Measurements from ENCODE around the gene RNF121.

The RNF121 gene

DNA sequence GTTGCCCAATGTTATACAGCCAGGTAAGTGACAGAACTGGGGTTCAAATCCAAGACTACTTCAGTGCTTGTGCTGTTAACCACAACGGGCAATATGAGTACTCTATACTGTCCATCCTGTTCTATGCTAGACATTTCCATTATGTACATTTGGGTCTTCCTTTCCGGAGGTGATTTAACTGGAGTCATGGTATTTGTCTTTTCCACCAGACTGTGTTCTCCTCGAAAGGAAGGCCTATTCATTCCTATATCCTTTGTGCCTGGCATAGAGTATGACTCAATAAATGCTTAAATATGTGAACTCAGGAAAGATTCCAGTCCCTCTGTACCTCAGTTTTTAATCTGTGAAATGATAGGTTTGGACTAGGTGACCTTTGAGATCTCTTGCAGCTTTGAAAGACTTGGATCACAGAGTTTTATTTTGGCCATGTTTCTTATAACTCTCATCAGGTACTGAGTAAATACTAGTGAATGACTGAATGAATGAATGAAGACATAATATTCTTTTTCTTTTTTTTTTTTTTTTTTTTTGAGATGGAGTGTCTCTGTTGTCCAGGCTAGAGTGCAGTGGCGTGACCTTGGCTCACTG lies 6.6 kb downstream of the RNF121 start:
- DNase-seq (ENCODE audit: low read depth): no peak

- peak; percentile 76 for DNase-seq (ENCODE audit: low read depth)
Observed at GRCh38 chr11:71936825-71937224, 8.0 kb downstream of the RNF121 start.

DNA sequence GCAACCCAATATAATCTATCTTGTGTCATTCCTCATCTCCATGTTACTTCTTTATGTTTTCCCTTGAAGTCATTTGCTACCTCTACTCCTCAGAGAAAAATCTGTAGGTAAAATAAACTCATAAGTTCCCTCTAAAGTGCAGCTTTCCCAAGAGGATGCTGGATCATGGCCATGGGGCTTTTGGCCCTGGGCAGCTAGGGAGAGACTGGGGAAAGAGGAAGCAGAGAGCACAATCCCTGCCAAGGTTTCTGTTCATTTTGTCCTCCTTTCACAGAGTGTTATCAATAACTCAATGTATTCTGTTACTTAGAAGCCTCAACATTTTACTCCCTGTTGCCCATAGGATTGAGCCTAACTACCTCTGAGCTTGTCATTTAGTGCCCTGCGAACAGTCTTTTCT lies 9.0 kb downstream of the RNF121 start:
- DNase-seq (ENCODE audit: low read depth): no peak

GRCh38 chr11:71940561-71941219 lies 11.8 kb downstream of the RNF121 start:
- peak; percentile 14 for DNase-seq (ENCODE audit: low read depth)

DNA sequence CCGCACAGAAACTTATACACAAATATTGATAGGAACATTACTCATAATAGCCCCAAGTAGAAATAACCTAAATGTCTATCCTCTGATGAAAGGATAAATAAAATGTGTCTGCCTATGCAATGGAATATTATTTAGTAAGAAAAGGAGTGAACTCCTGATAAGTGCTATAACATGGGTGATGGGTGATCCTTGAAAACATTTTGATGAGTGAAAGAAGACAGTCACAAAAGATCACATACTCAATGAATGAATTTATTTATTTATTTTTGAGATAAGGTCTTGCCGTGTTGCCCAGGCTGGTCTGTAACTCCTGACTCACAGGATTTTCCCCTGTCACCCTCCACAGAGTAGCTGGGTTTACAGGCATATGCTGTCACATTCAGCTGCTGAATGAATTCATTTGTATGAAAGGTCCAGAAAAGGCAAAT lies 17.3 kb downstream of the RNF121 start:
- DNase-seq (ENCODE audit: low read depth): peak; percentile 85

DNA sequence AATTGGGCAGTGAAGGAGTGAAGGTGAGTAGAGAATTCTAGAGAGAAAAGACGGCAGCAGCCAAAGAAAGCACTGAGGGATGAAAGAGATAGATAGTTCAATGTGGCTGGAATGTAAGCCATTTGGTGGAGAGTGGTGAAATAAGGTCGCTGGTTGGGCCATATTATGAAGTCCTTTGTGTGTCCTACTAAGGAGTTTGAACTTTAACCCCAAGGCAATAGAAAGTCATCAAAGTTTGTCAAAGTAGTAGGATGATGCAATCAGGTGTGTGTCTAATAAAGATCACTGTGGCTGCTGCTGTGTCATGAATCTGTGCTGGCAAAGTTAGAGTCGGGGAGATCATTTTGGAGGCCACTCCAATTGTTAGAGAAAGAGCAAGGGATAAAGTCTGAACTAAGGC lies 18.7 kb downstream of the RNF121 start:
- DNase-seq (ENCODE audit: low read depth): no peak

GRCh38 chr11:71948314-71949027 lies 19.6 kb downstream of the RNF121 start:
- peak; percentile 19 for DNase-seq (ENCODE audit: low read depth)

DNA sequence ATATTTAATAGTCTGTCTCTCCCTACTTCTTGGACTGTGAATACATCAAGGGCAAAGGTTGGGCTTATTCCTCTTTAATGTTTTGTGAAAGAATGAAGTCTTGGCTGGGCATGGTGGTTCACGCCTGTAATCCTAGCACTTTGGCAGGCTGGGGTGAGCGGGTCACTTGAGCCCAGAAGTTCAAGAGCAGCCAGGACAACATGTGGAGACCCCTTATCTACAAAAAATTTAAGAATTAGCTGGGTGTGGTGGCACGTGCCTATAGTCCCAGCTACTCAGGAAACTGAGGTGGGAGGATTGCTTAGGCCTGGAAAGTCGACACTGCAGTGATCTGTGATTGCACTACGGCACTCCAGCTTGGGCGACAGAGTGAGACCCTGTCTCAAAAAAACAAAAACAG lies 20.2 kb downstream of the RNF121 start:
- no peak for DNase-seq (ENCODE audit: low read depth)

DNA sequence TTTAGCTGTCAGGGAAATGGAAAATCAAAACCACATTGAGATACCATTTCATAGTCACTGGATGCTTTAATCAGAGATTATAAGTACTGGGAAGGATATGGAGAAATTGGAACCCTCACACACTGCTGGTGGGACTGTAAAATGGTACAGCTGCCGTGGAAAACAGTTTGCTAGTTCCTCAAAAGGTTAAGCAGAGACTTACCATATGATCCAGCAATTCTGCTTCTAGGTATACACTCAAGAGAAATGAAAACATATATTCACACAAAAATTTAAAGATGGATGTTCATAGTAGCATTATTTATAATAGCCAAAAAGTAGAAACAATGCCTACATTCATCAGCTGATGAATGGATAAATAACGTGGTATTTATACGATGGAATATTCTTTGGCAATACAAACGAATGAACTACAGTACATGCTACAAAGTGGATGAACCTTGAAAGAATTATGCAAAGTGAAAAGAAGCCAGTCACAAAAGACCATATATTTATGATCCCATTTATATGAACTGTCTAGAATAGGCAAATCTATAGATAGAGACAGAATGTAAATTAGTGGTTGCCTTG lies 23.0 kb downstream of the RNF121 start:
- no peak for DNase-seq (ENCODE audit: low read depth)

DNA sequence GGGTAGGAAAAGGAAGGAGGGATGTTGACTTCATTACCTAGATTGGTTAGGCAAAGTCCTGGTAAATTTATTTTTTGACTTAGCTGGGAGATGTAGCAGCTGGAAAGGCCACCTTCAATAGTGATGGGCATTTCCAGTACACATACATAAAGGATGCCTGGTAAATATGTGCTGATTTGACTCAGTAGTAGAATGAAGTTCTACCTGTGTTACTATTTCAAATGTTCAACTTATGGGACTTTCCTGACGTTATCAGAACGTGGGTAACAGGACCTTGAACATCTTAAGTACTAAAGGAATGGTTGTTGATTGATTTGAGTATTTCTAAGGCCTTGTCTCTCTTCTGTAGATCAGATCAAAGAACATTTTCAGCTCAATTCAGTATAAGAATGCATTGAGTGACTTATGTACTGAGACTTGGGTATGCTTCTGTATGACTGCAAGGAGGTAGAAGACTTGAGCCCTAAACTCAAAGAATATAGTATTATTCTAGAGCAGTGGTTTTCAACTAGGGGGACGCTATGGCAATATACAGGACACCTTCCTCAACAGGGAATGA lies 27.1 kb downstream of the RNF121 start:
- no peak for DNase-seq (ENCODE audit: low read depth)

- peak; percentile 82 for DNase-seq (ENCODE audit: low read depth)
Observed at GRCh38 chr11:71962428-71963038, 33.7 kb downstream of the RNF121 start.

DNA sequence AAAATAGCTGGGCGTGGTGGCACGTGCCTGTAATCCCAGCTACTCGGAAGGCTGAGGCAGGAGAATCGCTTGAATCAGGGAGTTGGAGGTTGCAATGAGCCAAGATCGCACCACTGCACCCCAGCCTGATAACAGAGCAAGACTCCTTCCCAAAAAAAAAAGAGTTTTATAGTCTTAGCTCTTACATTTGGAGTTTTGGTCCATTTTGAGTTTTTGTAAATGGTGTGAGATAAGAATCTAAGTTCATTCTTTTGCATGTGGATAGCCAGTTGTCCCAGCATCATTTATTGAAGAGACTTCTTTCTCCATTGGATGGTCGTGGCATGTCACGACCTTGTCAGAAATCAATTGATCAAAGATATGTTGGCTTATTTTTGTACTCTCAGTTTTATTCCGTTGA lies 34.6 kb downstream of the RNF121 start:
- DNase-seq (ENCODE audit: low read depth): no peak

DNA sequence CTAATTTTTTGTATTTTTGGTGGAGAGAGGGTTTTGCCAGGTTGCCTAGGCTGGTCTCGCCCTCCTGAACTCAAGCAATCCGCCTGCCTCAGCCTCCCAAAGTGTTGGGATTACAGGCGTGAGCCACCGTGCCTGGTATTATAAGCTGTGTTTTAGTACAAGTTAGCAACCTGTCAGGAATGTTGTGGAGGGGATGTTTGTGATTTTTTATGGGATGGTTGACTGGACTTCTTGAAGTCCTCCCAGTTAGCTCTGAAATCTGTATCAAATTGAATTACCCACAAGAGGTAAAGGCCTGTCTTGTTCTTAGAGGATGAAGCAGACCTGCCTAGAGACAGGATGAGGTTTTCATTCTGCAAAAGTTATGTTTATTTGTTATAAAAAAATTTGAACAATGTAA lies 35.8 kb downstream of the RNF121 start:
- no peak for DNase-seq (ENCODE audit: low read depth)

GRCh38 chr11:71971680-71972079 lies 42.8 kb downstream of the RNF121 start:
- no peak for DNase-seq (ENCODE audit: low read depth)

DNA sequence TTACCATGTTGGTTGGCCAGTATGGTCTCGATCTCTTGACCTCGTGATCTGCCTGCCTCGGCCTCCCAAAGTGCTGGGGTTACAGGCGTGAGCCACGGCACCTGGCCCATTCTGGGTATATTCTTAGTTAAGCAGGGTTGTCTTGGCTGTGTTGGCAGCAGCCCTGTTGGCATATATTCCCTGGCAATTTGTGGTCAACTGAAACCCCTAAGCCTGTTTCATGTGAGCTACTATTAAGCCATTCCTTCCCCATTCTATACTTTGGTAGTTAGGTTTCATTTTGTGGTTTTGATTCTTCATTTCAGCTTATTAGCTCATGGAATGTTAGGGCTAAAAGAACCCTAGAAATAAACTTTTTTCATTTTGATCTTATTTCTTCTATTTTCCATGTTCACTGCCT lies 47.7 kb downstream of the RNF121 start:
- no peak for DNase-seq (ENCODE audit: low read depth)

DNA sequence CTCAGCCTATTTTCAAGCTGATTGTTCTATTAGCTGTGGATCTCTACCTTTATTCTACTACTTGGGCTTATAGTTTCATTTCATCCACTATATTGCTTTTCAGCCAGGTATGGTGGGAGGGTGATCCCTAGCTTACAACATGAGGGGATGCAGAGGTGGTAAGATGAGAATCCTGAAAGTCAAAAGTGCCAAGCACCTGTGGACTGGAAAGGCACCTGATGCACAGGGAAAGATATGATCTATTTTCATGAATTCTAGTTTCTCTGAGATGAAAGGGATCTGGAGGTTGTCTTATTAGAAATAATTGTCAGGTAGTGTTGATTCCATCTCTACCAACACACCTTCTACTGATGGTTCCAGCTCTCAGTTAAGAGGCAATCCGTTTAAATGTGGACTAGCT lies 48.2 kb downstream of the RNF121 start:
- DNase-seq (ENCODE audit: low read depth): no peak

- DNase-seq (ENCODE audit: low read depth): peak; percentile 38
Observed at GRCh38 chr11:71977743-71978418, 49.0 kb downstream of the RNF121 start.

DNA sequence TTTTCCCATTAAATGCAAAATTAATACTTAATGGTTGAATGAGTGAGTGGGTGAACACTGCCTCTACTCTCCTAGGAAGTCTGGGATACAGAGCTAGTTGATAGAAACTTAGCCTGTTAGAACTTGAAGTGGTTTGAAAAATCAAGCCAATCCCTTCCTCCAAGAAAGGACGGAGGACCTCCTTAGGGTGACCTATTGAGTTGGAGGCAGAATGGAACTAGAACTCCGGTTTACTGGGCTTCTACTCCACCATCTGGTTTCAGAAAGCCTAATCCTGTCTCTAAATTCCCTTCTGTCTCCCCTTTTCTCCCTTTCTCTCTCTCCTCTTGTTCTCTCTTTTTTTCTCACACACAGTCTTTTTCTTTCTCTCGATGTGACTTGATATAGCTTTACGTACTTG lies 50.2 kb downstream of the RNF121 start:
- no peak for DNase-seq (ENCODE audit: low read depth)

DNA sequence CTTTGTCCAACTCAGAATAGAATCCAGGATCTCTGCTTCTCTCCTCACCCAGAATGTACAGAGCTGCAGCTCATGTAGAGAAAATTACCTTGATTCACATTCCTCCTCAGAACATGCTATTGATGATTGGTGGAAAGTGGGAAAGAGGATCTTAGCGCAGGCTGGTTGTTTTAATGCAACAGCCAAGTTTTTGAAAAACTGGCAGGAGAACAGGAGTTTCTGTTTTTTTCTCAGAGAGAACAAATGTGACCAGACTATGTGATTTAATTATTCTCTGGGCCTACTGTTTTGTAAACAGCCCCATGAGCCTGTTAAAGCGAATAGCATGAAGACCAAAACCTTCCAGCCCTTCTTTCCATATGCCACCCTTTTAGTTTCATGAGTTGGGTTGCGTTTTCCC lies 50.8 kb downstream of the RNF121 start:
- no peak for DNase-seq (ENCODE audit: low read depth)

- no peak for DNase-seq (ENCODE audit: low read depth)
Observed at GRCh38 chr11:71986131-71986530, 57.3 kb downstream of the RNF121 start.

DNA sequence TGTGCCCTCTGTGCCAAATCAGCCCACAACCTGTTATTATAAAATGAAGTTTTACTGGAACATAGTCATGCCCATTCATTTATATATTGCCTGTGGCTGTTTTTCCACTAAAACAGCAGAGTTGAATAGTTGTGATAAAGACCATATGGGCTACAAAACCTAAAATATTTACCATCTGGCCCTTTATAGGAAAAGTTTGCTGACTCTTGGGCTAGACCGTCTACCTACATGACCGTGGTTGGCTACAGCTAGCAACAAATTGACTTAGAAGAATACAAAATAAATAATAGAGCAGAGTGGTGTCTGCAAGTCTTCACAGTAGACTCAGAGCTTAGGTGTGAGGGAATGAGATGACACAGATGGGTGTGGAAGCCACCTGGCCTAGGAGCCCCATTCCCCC lies 58.7 kb downstream of the RNF121 start:
- DNase-seq (ENCODE audit: low read depth): no peak

DNA sequence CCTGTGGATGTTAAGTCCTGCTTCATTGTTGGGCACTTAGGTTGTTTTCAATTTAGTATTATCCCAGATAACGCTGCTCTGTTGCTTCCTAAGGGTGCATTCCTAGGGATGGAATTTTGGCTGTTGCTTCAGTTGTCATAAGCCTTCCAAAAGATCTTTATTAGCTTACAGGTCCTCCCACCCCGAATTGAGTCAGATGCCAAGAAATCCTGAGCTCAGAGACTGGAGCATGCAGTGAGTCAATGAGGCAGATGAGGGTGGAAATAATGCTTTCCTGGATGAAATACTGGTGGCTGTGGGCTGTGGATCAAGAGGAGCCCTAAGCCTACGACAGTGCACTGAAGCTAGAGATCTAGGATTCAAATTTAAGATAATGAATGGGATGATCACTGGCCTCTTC lies 59.2 kb downstream of the RNF121 start:
- DNase-seq (ENCODE audit: low read depth): peak; percentile 72

Measured in iris pigment epithelial cell (primary cell).